Right lobe of liver (tissue), 6 donors: ENCODE data around the gene ADIPOR2. TPM values are rescaled to one million over a fixed set of nuclear protein-coding genes. Genes with fewer than 3 reads are reported as not detected.

Source experiments
- ATAC-seq, 4 donors: fragments of 200-7000 bp; cut with Tn5 transposase; one replicate each; pipeline ENCODE4 v1.9.1; 2020; ENCODE audit warnings: mild to moderate bottlenecking in 4 of 4, moderate library complexity in 4 of 4
- DNase-seq, 3 donors: peaks; one replicate each; pipeline ENCODE4 v3.0.0-alpha.2; 2020
- H3K27ac ChIP-seq, 3 donors: fragments of 200-600 bp; one replicate each; pipeline ENCODE4 v1.8.0; 2022
- H3K27me3 ChIP-seq, 2 donors: fragments of 200-600 bp; one replicate each; pipeline ENCODE4 v1.8.0; 2022
- H3K36me3 ChIP-seq, 4 donors: fragments of 200-600 bp; sonication (generic) in 1 of 4; one replicate each; pipeline versions ENCODE4 v1.5.1 to v1.8.0; 2017 to 2022; ENCODE audit warnings: control low read depth in 1 of 4
- H3K4me1 ChIP-seq, 4 donors: fragments of 200-600 bp; sonication (generic) in 1 of 4; one replicate each; pipeline versions ENCODE4 v1.5.1 to v1.8.0; 2017 to 2022; ENCODE audit warnings: control low read depth in 1 of 4
- H3K4me3 ChIP-seq, 3 donors: fragments of 200-600 bp; one replicate each; pipeline ENCODE4 v1.8.0; 2022
- H3K9me3 ChIP-seq, 4 donors: fragments of 200-600 bp; sonication (generic) in 1 of 4; one replicate each; pipeline versions ENCODE4 v1.5.1 to v1.8.0; 2017 to 2022; ENCODE audit warnings: control low read depth in 1 of 4
- POLR2A ChIP-seq: fragments of 450-650 bp; IDR thresholded peaks from one replicate; pipeline ENCODE4 v1.6.1; 2017; ENCODE audit warnings: antibody characterized with exemption, mild to moderate bottlenecking
- WGBS: methylation state at CpG from one replicate; pipeline ENCODE4 v1.1.6; 2018; ENCODE audit warnings: low coverage, low lambda C conversion rate; ENCODE audit not compliant: insufficient coverage; ENCODE audit errors: missing lambda C conversion rate; 5-methylcytosine and 5-hydroxymethylcytosine counted together
- intact Hi-C, 2 donors: fragments of 100-400 bp; cut with DNase I; formaldehyde crosslinking; loops; one replicate each; pipeline versions ENCODE4 v1.11.2 to v1.14.1; 2022
- total RNA-seq, 6 experiments: library from RNA; depleted of rRNA in 2 of 6; stranded (reverse); fragments of >200 nt in 2 of 6; fragmentation: NEBNext Ultra II Directional in 3 of 6; extraction: Animal tissue kit (Norgen Biotek cat#: 25700) in 3 of 6; gene quantifications; one replicate each; pipeline versions ENCODE4 v1.1.0 to v1.2.4, GENCODE V29; 2016 to 2023
- TF ChIP-seq, protein P1 (sequence below), 4 donors: fragments of 200-600 bp in 3 of 4; fragments of 450-650 bp in 1 of 4; IDR thresholded peaks; one replicate each; pipeline versions ENCODE4 v1.5.1 to v1.8.0; 2016 to 2022; ENCODE audit warnings: antibody characterized with exemption in 4 of 4, mild to moderate bottlenecking in 2 of 4
- donor health status: DM: no; HTN: yes; CAD: no.
- donor health status: DM: no; HTN: no; CAD: no.
- donor health status: DM: no; HTN: no; CAD: no.
- donor health status: DM: no; HTN: yes; CAD: no.
- donor health status: DM: no; HTN: yes; CAD: no.

Gene ADIPOR2
- total RNA-seq, 6 experiments from 2014 or later: 46.5 to 108 (median 59.8) TPM

- intact Hi-C loops: loop anchor here in 1 of 2 donors (5.0 to 10.0 kb wide), 3 partner anchors 141 to 486 kb away; no protein-coding TSS in a partner anchor
- Histone ChIP-seq H3K36me3 (no peaks in the 10 kb centered on the region), H3K27me3 (no peaks in the 10 kb centered on the region), H3K27ac (peak overlapping the region; percentile 67 to 77 (median 70)), H3K4me1 (peaks cover 0 to 11% (median 0%) of the 10 kb centered on the region in 4 donors), H3K9me3 (no peaks in the 10 kb centered on the region), H3K4me3 (peak overlapping the region; percentile 62 to 81 (median 78))
- TF ChIP-seq, protein P1, sequence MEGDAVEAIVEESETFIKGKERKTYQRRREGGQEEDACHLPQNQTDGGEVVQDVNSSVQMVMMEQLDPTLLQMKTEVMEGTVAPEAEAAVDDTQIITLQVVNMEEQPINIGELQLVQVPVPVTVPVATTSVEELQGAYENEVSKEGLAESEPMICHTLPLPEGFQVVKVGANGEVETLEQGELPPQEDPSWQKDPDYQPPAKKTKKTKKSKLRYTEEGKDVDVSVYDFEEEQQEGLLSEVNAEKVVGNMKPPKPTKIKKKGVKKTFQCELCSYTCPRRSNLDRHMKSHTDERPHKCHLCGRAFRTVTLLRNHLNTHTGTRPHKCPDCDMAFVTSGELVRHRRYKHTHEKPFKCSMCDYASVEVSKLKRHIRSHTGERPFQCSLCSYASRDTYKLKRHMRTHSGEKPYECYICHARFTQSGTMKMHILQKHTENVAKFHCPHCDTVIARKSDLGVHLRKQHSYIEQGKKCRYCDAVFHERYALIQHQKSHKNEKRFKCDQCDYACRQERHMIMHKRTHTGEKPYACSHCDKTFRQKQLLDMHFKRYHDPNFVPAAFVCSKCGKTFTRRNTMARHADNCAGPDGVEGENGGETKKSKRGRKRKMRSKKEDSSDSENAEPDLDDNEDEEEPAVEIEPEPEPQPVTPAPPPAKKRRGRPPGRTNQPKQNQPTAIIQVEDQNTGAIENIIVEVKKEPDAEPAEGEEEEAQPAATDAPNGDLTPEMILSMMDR (IDR thresholded peaks at IDR 0.05): peak; percentile 99 to 100 (median 100)
- TF ChIP-seq POLR2A: peak; percentile 75
- ATAC-seq: peak; percentile 89 to 95 (median 92)
- DNase-seq: peak; percentile 95 to 96 (median 95)
- 1% methylated on average over 35 of the region's 45 CpGs for WGBS
These were observed 105.1 kb downstream of the ADIPOR2 start for GRCh38 chr12:1795785-1796514.

DNA sequence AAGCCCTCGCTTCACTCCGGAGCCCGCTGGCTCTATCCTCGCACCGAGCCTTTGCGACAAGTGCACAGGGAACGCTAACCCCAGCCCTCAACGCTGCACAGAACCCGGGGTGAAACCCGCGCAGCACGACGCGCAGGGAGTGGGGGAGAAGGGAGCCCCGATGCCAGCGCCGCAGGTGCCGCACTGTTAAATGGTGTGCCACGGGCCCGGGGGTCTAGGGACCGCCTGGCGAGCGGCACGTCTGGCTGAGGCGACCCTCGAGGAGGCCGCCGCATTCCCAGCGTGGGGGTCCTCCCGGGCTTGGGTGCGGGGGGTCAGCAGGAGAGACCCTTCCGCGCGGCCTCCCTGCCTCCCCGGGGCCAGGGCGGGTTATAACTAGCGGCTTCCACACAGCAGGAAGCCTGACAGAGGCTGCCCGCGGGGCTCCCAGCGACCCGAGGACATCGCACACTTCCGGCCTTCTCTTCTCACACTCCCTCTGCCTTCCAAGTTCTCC is 105.7 kb downstream of the ADIPOR2 start:
- Histone ChIP-seq H3K27me3 (no peaks in the 10 kb centered on the region), H3K27ac (peak overlapping the region; percentile 67 to 77 (median 70)), H3K4me3 (peak overlapping the region; percentile 62 to 81 (median 78)), H3K4me1 (peaks cover 0 to 11% (median 0%) of the 10 kb centered on the region in 4 donors), H3K36me3 (no peaks in the 10 kb centered on the region), H3K9me3 (no peaks in the 10 kb centered on the region)
- WGBS: 7% methylated on average over 3 of the region's 43 CpGs
- ATAC-seq (peak; percentile 25 to 40 (median 36)), DNase-seq (peak in 2 of 3 donors; percentile 62 to 70)
- intact Hi-C loops: loop anchor here in 1 of 2 donors (5.0 to 10.0 kb wide), 3 partner anchors 141 to 486 kb away; no protein-coding TSS in a partner anchor
- peak; percentile 8 for TF ChIP-seq POLR2A
- TF ChIP-seq, protein P1 (IDR thresholded peaks at IDR 0.05): no peak

GRCh38 chr12:1797011-1797901 is 106.4 kb downstream of the ADIPOR2 start:
- Histone ChIP-seq H3K4me3 (peak overlapping the region; percentile 62 to 81 (median 78)), H3K9me3 (no peaks in the 10 kb centered on the region), H3K27ac (peak overlapping the region; percentile 67 to 77 (median 70)), H3K36me3 (no peaks in the 10 kb centered on the region), H3K4me1 (peaks cover 0 to 11% (median 0%) of the 10 kb centered on the region in 4 donors), H3K27me3 (no peaks in the 10 kb centered on the region)
- TF ChIP-seq, protein P1 (IDR thresholded peaks at IDR 0.05): peak in 1 of 4 donors; percentile 6
- TF ChIP-seq POLR2A: peak; percentile 44
- ATAC-seq (peak; percentile 34 to 59 (median 42)), DNase-seq (peak; percentile 72 to 81 (median 76))
- intact Hi-C loops: loop anchor here in 1 of 2 donors (5.0 to 10.0 kb wide), 3 partner anchors 140 to 485 kb away; no protein-coding TSS in a partner anchor
- 9% methylated on average over 15 of the region's 71 CpGs for WGBS

DNA sequence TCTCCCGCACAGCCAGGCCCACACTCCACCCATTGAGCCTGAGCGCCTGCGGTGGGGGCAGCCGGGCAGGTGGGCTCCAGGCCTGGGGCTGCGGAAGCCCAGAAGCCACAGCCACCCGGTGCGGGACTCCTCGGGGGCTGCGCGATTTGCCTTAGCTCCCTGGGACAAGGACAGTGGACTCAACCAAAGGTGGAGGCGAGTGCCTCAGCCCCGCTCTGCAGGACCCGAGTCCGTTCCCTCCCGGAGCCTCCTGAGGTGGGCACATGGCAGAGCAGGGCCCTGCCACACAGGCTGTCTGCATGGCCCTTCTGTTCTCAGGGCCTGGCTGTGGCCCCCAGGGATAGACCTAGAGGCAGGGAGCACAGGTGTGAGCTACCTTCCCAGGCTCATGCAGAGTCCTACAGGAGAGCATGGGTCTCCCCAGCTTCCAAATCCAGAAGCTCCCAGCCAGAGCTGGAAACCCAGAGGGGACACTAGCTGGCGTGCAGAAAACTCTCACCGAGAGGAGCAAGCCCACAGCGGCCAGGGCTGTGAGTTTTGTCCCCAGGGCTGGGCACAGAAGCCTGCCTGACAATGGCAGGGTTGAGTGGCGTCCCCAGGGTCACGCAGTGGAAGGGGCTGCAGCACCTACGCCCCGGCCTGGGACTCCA is 107.2 kb downstream of the ADIPOR2 start:
- no peak for ATAC-seq
- Histone ChIP-seq H3K27me3 (no peaks in the 10 kb centered on the region), H3K4me3 (no peak overlapping the region), H3K4me1 (peaks cover 0 to 11% (median 0%) of the 10 kb centered on the region in 4 donors), H3K36me3 (no peaks in the 10 kb centered on the region), H3K9me3 (no peaks in the 10 kb centered on the region), H3K27ac (no peak overlapping the region)
- DNase-seq: peak in 2 of 3 donors; percentile 47 to 56
- intact Hi-C loops: loop anchor here in 1 of 2 donors (5.0 to 10.0 kb wide), 3 partner anchors 139 to 484 kb away; no protein-coding TSS in a partner anchor
- WGBS: no CpG with 5 or more reads among the region's 22 CpGs
- TF ChIP-seq POLR2A: no peak
- TF ChIP-seq, protein P1 (IDR thresholded peaks at IDR 0.05): no peak
